Liver (tissue), 9 donors: ENCODE results near the gene SHROOM2. TPM values are rescaled to one million over a fixed set of nuclear protein-coding genes. Genes with fewer than 3 reads are reported as not detected.

ENCODE experiments used
- DNase-seq: peaks from one replicate; pipeline ENCODE4 v3.0.0-alpha.2; 2017; ENCODE audit warnings: low spot score
- H3K27ac ChIP-seq, 2 donors: one replicate each; pipeline ENCODE4 v1.7.0; 2013; ENCODE audit warnings: inconsistent platforms in 2 of 2, low read length in 2 of 2, control low read depth in 1 of 2, low read depth in 1 of 2, mild to moderate bottlenecking in 1 of 2
- H3K27me3 ChIP-seq, 4 donors: one replicate each; pipeline versions ENCODE4 v1.6.1 to v1.7.0; 2013; ENCODE audit warnings: low read length in 3 of 4, inconsistent platforms in 1 of 4, mild to moderate bottlenecking in 1 of 4, moderate library complexity in 1 of 4; ENCODE audit not compliant: control insufficient read depth in 4 of 4, insufficient read depth in 4 of 4
- H3K36me3 ChIP-seq, 4 donors: one replicate each; pipeline versions ENCODE4 v1.6.1 to v1.7.0; 2013; ENCODE audit warnings: low read length in 3 of 4, mild to moderate bottlenecking in 3 of 4, low read depth in 1 of 4, moderate library complexity in 1 of 4; ENCODE audit not compliant: control insufficient read depth in 4 of 4, insufficient read depth in 3 of 4
- H3K4me1 ChIP-seq, 4 donors: one replicate each; pipeline versions ENCODE4 v1.6.1 to v1.7.0; 2013; ENCODE audit warnings: low read length in 3 of 4, mild to moderate bottlenecking in 3 of 4, moderate library complexity in 1 of 4; ENCODE audit not compliant: control insufficient read depth in 4 of 4, insufficient read depth in 4 of 4
- H3K4me3 ChIP-seq, 3 donors: one replicate each; pipeline versions ENCODE4 v1.6.1 to v1.7.0; 2013; ENCODE audit warnings: low read length in 3 of 3, control low read depth in 1 of 3, low read depth in 1 of 3, mild to moderate bottlenecking in 1 of 3
- H3K9ac ChIP-seq, 2 donors: one replicate each; pipeline ENCODE4 v1.7.0; 2013; ENCODE audit warnings: low read length in 2 of 2, mild to moderate bottlenecking in 2 of 2, moderate library complexity in 2 of 2, control low read depth in 1 of 2, low read depth in 1 of 2
- H3K9me3 ChIP-seq, 4 donors: one replicate each; pipeline versions ENCODE4 v1.6.1 to v1.7.0; 2013; ENCODE audit warnings: low read length in 3 of 4; ENCODE audit not compliant: control insufficient read depth in 4 of 4
- EGR1 ChIP-seq, 2 donors: IDR thresholded peaks; 2 replicates each; pipeline ENCODE4 v1.6.1; 2016 to 2018; ENCODE audit warnings: antibody characterized with exemption in 2 of 2, low read depth in 2 of 2
- FOXA1 ChIP-seq: IDR thresholded peaks from 2 replicates; pipeline ENCODE4 v1.6.1; 2016; ENCODE audit warnings: antibody characterized with exemption
- FOXA2 ChIP-seq: IDR thresholded peaks from 2 replicates; pipeline ENCODE4 v1.6.1; 2016; ENCODE audit warnings: antibody characterized with exemption
- GABPA ChIP-seq, 2 donors: IDR thresholded peaks in 1 of 2; conservative IDR thresholded peaks in 1 of 2; 2 replicates each; pipeline ENCODE4 v1.6.1; 2016; ENCODE audit warnings: antibody characterized with exemption in 2 of 2, mild to moderate bottlenecking in 1 of 2, moderate library complexity in 1 of 2
- HNF4A ChIP-seq, 2 donors: conservative IDR thresholded peaks; 2 replicates each; pipeline ENCODE4 v1.6.1; 2016; ENCODE audit warnings: antibody characterized with exemption in 2 of 2, mild to moderate bottlenecking in 2 of 2
- JUND ChIP-seq, 2 donors: IDR thresholded peaks; 2 replicates each; pipeline ENCODE4 v1.6.1; 2016; ENCODE audit warnings: antibody characterized with exemption in 2 of 2
- NR2F2 ChIP-seq: IDR thresholded peaks from 2 replicates; pipeline ENCODE4 v1.6.1; 2016; ENCODE audit warnings: antibody characterized with exemption
- RXRA ChIP-seq, 2 donors: IDR thresholded peaks; 2 replicates each; pipeline ENCODE4 v1.6.1; 2017 to 2018; ENCODE audit warnings: antibody characterized with exemption in 2 of 2, mild to moderate bottlenecking in 1 of 2
- YY1 ChIP-seq: IDR thresholded peaks from 2 replicates; pipeline ENCODE4 v1.6.1; 2016; ENCODE audit warnings: antibody characterized with exemption, mild to moderate bottlenecking
- WGBS: extraction: QIAGEN DNeasy Blood & Tissue Kit; methylation state at CpG from one replicate; pipeline ENCODE4 v1.1.7; 2013; 5-methylcytosine and 5-hydroxymethylcytosine counted together
- polyA plus RNA-seq, 2 donors: library from polyadenylated mRNA; stranded (reverse) in 1 of 2; unstranded in 1 of 2; fragments of 200-250 nt in 1 of 2; fragments of >200 nt in 1 of 2; fragmentation: Nextera tagmentation in 1 of 2; extraction: Ambion mirVana in 1 of 2; gene quantifications; one replicate each; pipeline versions ENCODE4 v1.2.1 to v1.2.3, GENCODE V29; 2013 to 2015
- total RNA-seq, 2 donors: library from RNA; depleted of rRNA; stranded (reverse); fragments of >200 nt; gene quantifications; one replicate each; pipeline ENCODE4 v1.2.3, GENCODE V29; 2014
- TF ChIP-seq, protein P1 (sequence below): IDR thresholded peaks from 2 replicates; pipeline ENCODE4 v1.6.1; 2016; ENCODE audit warnings: antibody characterized with exemption
- TF ChIP-seq, protein P2 (sequence below): IDR thresholded peaks from 2 replicates; pipeline ENCODE4 v1.6.1; 2016; ENCODE audit warnings: antibody characterized with exemption
- TF ChIP-seq, protein P3 (sequence below): IDR thresholded peaks from 2 replicates; pipeline ENCODE4 v1.6.1; 2016; ENCODE audit warnings: antibody characterized with exemption
- TF ChIP-seq, protein P4 (sequence below): IDR thresholded peaks from 2 replicates; pipeline ENCODE4 v1.6.1; 2016; ENCODE audit warnings: antibody characterized with exemption, mild to moderate bottlenecking
- donor health status: healthy.
- donor health status: healthy.
- donor health status: healthy.
- donor health status: healthy.
- donor health status: healthy.

The SHROOM2 gene
- total and polyA plus RNA-seq, 4 donors, result 1.1 to 5.4 (median 3.6) TPM

DNA sequence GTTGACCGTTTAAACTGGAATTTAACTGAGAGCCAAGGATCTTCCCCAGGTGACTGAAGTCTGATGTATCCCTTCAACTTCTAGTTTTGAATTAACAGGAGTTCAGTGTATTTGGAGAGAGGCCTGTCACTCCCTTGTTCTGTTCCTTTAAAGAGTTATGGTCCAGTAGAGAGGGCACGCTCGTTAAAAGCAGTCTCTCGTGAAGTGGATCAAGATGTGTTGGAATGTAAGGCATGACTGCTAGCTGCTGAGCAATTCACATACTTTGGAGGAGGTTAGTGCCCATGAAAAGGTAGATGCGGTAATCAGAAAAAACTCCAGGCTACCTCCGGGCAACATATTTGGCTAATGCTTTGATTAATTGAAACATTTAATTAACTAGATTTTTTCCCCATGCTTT lies 65.7 kb downstream of the SHROOM2 start (continued):
- TF ChIP-seq, protein P1, sequence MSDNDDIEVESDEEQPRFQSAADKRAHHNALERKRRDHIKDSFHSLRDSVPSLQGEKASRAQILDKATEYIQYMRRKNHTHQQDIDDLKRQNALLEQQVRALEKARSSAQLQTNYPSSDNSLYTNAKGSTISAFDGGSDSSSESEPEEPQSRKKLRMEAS, result no peak
- TF ChIP-seq EGR1 (IDR thresholded peaks at IDR 0.05; ENCODE audit: low read depth in 2 of 2) (no peak), NR2F2 (no peak)
- TF ChIP-seq, protein P2, sequence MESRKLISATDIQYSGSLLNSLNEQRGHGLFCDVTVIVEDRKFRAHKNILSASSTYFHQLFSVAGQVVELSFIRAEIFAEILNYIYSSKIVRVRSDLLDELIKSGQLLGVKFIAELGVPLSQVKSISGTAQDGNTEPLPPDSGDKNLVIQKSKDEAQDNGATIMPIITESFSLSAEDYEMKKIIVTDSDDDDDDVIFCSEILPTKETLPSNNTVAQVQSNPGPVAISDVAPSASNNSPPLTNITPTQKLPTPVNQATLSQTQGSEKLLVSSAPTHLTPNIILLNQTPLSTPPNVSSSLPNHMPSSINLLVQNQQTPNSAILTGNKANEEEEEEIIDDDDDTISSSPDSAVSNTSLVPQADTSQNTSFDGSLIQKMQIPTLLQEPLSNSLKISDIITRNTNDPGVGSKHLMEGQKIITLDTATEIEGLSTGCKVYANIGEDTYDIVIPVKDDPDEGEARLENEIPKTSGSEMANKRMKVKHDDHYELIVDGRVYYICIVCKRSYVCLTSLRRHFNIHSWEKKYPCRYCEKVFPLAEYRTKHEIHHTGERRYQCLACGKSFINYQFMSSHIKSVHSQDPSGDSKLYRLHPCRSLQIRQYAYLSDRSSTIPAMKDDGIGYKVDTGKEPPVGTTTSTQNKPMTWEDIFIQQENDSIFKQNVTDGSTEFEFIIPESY, result no peak

DNA sequence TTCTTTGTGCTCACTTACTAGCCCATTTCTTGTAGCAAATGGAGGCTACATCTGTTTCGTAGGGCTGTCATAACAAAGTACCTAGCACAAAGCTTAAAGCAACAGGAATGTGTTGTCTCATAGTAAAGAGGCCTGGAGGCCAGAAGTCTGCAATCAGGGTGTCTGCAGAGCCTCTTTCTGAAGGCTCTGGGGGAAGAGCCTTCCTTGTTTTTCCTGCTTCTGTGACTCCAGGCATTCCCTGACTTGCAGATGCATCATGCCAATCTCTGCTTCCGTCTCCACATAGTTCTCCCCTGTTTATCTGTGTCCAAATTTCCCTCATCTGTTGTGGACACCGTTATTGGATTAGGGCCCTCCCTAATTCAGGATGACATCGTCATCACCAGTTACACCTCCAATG lies 67.1 kb downstream of the SHROOM2 start:
- WGBS, result 88% methylated on average over 4 of the region's 4 CpGs
- H3K9me3 ChIP-seq, result no peaks in the 10 kb centered on the region
- H3K27ac ChIP-seq, result no peak overlapping the region
- no peak overlapping the region for H3K9ac ChIP-seq
- TF ChIP-seq JUND (IDR thresholded peaks at IDR 0.05), result no peak
- no peak for TF ChIP-seq FOXA1
- TF ChIP-seq, protein P3, sequence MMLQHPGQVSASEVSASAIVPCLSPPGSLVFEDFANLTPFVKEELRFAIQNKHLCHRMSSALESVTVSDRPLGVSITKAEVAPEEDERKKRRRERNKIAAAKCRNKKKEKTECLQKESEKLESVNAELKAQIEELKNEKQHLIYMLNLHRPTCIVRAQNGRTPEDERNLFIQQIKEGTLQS, result no peak
- no peak for TF ChIP-seq EGR1 (IDR thresholded peaks at IDR 0.05; ENCODE audit: low read depth in 2 of 2)
- no peak for TF ChIP-seq YY1
- TF ChIP-seq, protein P2, result no peak
- no peak for TF ChIP-seq FOXA2
- no peak for TF ChIP-seq GABPA (IDR thresholded peaks at IDR 0.05 in 1 of 2, conservative IDR thresholded peaks at IDR 0.05 in 1 of 2)
- no peak overlapping the region for H3K4me3 ChIP-seq
- peaks cover 0 to 2% (median 0%) of the 10 kb centered on the region in 4 donors for H3K36me3 ChIP-seq
- H3K27me3 ChIP-seq, result no peaks in the 10 kb centered on the region
- no peak for DNase-seq
- no peaks in the 10 kb centered on the region for H3K4me1 ChIP-seq

DNA sequence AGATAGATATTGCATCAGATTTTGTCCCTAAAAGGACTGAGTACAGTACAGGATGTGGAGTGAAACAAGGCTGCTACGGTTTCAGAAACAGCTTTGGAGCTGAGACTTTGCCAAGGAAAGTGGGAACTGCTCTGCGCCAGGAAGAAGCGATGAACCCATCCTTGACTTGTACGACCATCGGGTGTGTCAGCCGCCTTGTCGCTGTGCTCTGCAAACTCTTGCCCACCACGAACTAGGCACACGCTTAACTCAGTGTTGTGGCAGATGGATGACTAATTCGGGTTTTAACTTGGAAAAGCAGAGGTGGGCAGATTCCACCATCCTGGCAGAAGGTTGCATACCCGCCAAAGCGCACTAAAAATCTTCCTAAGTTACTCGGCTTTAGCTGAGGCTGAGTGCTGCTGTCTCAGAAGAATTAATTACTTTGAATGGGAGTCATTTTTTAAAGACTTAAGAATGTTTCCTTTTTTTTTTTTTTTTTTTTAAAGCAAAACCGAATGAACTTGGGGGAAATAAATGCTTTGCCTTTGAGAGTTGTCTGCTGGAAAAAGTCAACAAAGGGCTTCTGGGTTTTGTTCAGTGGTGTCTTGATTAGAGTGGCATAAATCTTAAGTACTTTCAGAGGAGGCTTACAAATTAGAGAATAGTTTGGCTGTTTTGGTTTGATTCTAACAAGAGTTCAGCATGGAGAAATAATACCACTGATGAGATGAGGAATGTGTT lies 69.5 kb downstream of the SHROOM2 start:
- Histone ChIP-seq H3K9me3 (no peaks in the 10 kb centered on the region), H3K9ac (no peak overlapping the region), H3K27ac (no peak overlapping the region), H3K4me3 (no peak overlapping the region), H3K36me3 (no peaks in the 10 kb centered on the region), H3K27me3 (no peaks in the 10 kb centered on the region), H3K4me1 (peaks cover 0 to 1% (median 0%) of the 10 kb centered on the region in 4 donors)
- no peak for DNase-seq
- TF ChIP-seq GABPA (IDR thresholded peaks at IDR 0.05 in 1 of 2, conservative IDR thresholded peaks at IDR 0.05 in 1 of 2), result no peak
- TF ChIP-seq, protein P1, result no peak
- TF ChIP-seq RXRA (IDR thresholded peaks at IDR 0.05), result no peak
- TF ChIP-seq NR2F2, result no peak
- TF ChIP-seq, protein P3, result no peak
- TF ChIP-seq HNF4A (conservative IDR thresholded peaks at IDR 0.05), result no peak
- no peak for TF ChIP-seq FOXA2
- TF ChIP-seq, protein P4, sequence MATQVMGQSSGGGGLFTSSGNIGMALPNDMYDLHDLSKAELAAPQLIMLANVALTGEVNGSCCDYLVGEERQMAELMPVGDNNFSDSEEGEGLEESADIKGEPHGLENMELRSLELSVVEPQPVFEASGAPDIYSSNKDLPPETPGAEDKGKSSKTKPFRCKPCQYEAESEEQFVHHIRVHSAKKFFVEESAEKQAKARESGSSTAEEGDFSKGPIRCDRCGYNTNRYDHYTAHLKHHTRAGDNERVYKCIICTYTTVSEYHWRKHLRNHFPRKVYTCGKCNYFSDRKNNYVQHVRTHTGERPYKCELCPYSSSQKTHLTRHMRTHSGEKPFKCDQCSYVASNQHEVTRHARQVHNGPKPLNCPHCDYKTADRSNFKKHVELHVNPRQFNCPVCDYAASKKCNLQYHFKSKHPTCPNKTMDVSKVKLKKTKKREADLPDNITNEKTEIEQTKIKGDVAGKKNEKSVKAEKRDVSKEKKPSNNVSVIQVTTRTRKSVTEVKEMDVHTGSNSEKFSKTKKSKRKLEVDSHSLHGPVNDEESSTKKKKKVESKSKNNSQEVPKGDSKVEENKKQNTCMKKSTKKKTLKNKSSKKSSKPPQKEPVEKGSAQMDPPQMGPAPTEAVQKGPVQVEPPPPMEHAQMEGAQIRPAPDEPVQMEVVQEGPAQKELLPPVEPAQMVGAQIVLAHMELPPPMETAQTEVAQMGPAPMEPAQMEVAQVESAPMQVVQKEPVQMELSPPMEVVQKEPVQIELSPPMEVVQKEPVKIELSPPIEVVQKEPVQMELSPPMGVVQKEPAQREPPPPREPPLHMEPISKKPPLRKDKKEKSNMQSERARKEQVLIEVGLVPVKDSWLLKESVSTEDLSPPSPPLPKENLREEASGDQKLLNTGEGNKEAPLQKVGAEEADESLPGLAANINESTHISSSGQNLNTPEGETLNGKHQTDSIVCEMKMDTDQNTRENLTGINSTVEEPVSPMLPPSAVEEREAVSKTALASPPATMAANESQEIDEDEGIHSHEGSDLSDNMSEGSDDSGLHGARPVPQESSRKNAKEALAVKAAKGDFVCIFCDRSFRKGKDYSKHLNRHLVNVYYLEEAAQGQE, result no peak
- 74% methylated on average over 14 of the region's 14 CpGs for WGBS
